ENCODE results near the gene ACTG1.

ACTG1 gene

GRCh38 chr17:81544281-81544974, 31.8 kb upstream of the ACTG1 start:
- no peak for DNase-seq

DNA sequence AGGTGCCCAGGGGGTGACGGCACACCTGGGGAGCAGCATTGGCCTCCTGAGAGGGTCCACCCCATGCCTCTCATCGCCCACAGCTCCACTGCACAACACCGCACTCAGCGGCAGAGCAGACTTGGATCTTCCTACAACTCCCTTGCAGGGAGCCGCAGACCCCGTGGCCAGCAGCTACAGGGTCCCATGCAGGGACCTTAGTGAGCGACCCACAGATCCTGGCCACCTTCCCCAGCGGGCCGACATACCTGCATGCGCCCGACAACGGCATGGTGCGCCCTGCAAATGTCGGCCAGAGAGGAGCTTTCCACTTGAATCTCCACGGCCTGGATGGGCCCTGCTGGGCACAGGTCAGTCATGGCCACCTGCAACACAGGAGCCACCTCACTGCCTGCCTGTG, 31.2 kb upstream of the ACTG1 start:
- DNase-seq: no peak

DNA sequence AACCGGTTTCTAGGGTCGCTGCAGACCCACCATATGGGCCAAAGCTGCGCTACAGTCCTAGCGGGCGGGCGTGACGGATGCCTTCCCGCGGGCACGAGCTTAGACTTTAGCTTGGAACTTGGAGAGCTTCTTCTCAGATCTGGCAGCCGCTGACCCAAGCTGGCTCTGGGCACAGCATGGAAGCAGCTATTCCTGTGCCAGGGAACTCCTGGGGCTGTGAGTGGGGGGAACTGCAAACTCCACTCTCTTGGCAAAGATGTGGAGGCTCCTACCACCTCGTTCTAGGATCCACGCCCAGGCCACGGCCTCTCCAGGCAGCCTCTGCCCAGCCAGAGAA, 30.7 kb upstream of the ACTG1 start:
- no peak for DNase-seq

DNA sequence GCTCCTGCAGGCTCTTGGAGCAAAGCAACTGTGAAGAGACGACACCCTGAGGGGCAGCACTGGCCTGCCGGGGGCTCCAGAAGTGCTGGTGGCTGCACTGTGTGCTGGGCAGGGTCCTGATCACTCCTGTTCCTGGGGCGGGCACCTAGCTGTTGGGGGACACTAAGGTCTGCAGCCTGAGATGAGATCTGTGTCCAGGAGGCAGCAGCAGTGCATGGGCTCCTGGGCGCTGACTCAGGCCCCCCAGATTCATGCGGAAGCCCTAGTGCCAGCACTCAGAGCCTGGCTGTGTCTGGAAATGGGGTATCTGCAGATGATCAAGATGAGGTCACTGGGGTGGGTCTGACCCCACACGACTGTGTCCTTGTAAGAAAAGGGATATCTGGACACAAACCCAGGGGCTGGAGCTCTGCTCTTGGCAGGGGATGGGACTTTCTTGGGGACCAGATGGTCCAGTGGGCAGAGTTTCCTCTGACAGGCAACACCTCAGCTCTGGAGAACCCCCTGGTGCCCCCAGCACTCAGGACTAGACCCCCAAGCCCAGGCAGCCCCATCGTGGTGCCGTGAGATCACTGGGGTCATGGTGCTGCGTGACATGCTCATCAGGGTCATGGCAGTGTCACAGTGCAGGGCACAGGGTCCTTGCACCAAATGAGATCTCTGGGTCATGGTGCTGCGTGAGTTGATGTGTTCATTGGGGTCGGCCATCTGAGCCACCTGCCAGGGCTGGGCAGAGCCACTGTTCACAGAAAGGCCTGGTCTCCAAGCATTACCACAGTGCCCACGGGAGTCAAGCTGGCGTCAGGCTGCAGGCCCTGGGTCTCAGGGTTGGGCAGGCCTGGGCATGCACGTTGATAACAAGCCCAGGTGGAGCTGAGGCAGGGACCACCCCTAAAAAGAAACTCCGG, 30.1 kb upstream of the ACTG1 start:
- DNase-seq: no peak

- no peak for DNase-seq
These were observed 28.5 kb upstream of the ACTG1 start for GRCh38 chr17:81541123-81541522.

DNA sequence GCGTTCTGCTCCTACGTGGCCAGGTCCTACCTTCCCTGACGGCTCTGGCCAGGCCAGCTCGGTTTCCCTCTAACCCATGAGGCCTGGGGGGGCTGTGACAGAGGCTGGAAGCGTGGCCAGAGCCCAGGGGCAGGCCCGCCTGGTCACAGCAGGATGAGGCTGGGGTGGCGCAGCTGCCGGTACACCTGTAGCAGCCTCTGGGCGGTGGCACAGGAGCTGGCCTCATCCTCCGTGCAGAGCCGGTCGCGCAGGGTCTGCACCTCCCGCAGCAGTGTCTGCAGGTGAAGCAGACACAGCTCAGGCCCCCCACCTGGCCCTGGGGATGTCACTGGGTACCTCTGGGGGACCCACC, 28.1 kb upstream of the ACTG1 start:
- DNase-seq: no peak

DNA sequence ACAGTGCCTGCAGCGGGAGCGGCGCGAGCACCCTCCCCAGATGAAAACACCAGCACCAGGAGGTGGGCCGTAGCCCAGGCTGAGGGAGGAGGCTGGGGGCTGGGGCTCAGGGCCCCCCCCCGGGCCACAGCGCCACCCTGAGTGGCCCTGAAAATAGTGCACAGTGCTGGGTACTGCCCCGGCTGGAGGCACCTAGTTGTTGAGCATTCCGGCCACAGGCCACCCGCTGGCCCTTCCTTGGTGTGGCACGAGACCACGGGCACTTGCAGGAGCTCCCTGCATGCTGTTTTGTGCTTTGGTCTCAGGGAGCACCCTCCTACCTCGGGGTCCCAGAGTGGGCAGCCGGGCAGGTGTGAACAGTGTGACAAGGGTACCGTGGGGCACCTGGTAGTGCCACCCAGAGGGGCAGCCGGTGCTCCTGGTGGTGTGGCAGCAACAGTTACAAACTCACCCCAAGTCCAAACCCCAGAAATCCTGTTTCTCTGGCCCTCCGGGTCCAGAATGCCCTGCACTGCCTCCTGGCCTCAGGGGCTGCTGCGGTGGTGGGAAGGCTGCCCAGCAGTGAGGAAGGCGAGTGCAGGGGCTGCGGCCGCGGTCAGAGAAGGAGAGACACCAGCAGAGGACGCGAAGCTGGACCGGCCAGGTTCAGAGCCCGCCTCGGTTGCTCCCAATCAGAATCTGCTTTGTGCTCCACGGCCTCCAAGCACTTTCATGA, 27.5 kb upstream of the ACTG1 start:
- DNase-seq: no peak

DNA sequence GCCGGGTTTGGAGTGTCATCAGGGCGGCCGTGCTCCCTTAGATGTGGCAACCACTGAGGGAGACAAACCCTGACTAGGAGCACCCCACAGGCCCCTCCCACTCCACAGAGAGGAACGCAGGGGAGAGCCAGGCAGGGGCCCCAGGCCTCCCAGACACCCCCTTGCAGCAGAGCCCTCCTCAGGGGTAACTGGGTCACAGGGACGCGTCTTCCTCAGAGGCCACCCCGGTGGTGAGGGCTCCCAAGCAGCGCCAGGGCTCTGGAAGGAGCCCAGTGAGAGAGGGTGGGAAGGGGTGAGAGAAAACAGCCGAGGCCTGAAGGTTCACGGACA, 26.9 kb upstream of the ACTG1 start:
- no peak for DNase-seq

- no peak for DNase-seq
These were observed 26.3 kb upstream of the ACTG1 start for GRCh38 chr17:81538651-81539570.

DNA sequence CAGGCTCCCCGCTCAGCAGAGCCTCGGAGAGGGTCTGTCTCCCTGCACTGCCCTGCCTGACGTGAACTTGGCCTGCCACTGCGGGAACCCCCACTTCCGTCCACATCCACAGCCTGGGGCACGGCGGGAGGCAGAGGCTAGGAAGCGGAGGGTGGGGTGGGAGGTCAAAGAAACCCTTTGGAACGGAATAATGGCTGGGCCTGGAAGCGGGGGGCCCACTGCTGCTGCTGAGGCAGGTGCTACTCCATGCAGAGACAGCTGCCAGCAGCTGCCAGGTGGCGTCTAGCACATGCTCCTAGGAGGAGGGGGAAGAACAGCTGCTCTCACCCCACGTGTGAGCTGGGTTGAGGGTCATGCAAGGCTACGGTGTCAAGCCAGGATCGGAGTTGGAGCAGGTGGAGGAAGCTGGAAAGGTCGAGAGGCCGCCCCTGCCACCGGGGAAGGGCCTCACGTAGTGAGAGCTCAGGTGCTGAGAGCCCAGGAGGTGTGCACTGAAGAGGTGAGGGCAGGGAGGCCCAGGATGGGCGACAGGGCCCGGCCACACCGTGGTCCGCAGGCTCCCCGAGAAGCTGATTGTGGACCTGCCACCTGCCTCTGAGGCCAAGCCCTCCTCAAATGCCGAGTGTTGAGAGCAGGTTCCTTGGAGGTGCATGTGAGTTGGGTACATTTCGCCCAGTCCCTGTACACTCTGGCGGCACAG, 25.4 kb upstream of the ACTG1 start:
- DNase-seq: no peak

GRCh38 chr17:81537343-81537855, 24.8 kb upstream of the ACTG1 start:
- DNase-seq: peak; percentile 54

- DNase-seq: no peak
These were observed 24.0 kb upstream of the ACTG1 start for GRCh38 chr17:81536299-81537290.

DNA sequence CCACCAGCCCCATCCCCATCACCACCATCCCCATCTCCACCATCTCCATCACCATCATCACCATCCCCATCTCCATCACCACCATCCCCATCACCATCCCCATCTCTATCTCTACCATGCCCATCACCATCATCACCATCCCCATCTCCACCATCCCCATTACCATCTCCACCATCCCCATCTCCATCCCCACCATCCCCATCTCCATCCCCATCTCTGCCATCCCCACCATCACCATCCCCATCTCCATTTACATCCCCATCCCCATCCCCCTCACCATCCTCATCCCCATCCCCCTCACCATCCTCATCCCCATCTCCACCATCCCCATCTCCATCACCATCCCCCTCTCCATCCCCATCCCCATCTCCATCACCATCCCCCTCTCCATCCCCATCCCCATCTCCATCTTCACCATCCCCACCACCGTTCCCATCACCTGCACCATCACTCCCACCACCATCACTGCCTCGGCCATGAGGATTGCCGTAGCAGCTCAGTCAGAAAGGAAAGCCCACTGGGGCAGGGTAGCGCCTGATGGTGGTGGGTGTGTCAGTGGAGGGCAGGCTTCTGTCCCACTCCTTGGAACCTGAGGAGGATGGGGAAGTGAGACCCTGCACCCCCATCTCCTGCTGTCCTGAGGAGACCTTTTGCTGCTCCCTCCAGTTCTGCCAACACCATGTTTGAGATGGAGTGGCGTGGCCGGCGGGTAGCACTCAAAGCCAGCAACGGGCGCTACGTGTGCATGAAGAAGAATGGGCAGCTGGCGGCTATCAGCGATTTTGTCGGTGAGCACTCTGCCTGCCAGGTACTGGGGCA, 23.1 kb upstream of the ACTG1 start:
- no peak for DNase-seq

DNA sequence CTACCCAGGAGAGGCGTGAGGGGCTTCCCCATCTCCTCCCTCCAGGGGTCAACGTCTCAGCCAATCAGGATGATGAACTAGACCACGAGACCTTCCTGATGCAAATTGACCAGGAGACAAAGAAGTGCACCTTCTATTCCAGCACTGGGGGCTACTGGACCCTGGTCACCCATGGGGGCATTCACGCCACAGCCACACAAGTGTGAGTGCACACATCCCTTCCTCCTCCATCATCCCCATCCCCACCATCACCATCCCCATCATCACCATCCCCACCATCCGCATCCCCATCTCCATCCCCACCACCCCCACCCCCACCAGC, 22.4 kb upstream of the ACTG1 start:
- no peak for DNase-seq

- DNase-seq: no peak
These were observed 21.8 kb upstream of the ACTG1 start for GRCh38 chr17:81534157-81535006.

DNA sequence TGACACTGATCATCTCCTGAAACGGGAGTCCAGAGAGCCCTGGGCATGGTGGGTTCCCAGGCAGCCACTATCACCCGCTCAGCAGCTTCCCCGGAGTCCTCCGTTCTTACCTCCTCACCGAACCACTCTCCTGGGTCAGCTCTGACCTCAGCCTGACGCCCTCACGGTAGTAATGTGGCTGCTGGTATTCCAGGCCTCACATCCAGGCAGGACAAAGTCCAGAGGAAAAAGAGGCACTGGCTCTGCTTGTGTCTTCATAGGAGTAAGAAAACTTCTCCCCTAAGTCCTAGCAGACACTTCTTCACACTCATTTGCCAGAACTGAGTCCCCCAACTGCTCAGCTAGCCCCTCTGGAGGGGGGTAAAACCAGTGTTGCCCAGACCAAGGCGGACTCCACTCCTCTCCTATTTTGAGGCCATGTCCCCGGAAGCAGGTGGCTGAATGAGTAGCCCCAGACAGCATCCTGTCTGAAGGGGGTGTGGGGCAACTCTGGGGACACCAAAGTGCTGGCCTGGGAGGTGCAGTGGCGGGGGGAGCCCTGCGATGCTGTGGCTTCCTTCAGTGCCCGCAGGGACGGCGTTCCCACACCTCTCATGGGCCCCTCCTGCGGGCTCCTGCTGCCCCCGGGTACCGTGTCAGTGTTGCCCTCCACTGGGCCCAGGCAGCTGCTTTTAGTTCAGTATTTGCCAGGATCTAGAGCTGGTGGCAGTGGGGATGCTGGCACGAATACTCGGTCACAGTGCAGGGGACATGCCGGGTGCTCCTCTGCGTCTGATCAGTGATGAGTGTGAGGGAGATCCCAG, 20.9 kb upstream of the ACTG1 start:
- no peak for DNase-seq

GRCh38 chr17:81532490-81533287, 20.1 kb upstream of the ACTG1 start:
- no peak for DNase-seq
